IMR-90 (cell line): ENCODE measurements around the gene MTUS2. TPM values are rescaled to one million over a fixed set of nuclear protein-coding genes. Genes with fewer than 3 reads are reported as not detected.

Experiments used
- ATAC-seq: fragments of 200-7000 bp; cut with Tn5 transposase; 2 replicates; pipeline ENCODE4 v1.9.1; 2020; ENCODE audit warnings: low read depth, mild to moderate bottlenecking, moderate library complexity
- BruUV-seq: library from RNA; stranded (reverse); fragments of 400-500 nt; replicated peaks from 2 replicates; lab custom pipeline; 2021; lab: Mats Ljungman, UMichigan
- CTCF ChIA-PET: fragments of 300-600 bp; formaldehyde crosslinking; extraction: SDS; loops from one replicate; lab custom pipeline; 2021; ENCODE audit warnings: antibody characterized with exemption; lab: Yijun Ruan, JAX
- POLR2A ChIA-PET: fragments of 300-600 bp; sonication (Branson Sonifier 250); formaldehyde crosslinking; loops from one replicate; lab custom pipeline; 2022; ENCODE audit warnings: antibody characterized with exemption; ENCODE audit not compliant: unreplicated experiment; lab: Charles Lee
- DNase-seq: peaks from one replicate; pipeline ENCODE4 v3.0.0; 2013
- H2AFZ ChIP-seq: replicated peaks from 2 replicates; pipeline ENCODE3; 2013; ENCODE audit warnings: low read length, mild to moderate bottlenecking; ENCODE audit not compliant: poor library complexity
- H2AK5ac ChIP-seq: 2 replicates; pipeline ENCODE4 v1.6.1; 2013; ENCODE audit warnings: low read depth, low read length, inconsistent platforms
- H2AK9ac ChIP-seq: replicated peaks from 2 replicates; pipeline ENCODE3; 2013; ENCODE audit warnings: mild to moderate bottlenecking, low read depth, low read length, moderate library complexity; ENCODE audit not compliant: poor library complexity
- H2BK120ac ChIP-seq: 2 replicates; pipeline ENCODE4 v1.6.1; 2013; ENCODE audit warnings: low read depth, low read length, inconsistent platforms
- H2BK15ac ChIP-seq: 3 replicates; pipeline ENCODE4 v1.6.1; 2013; ENCODE audit warnings: low read depth, low read length, inconsistent platforms
- H2BK20ac ChIP-seq: 2 replicates; pipeline ENCODE4 v1.6.1; 2013; ENCODE audit warnings: low read depth, mild to moderate bottlenecking, inconsistent platforms, low read length, moderate library complexity
- H2BK5ac ChIP-seq: 2 replicates; pipeline ENCODE4 v1.6.1; 2013; ENCODE audit warnings: mild to moderate bottlenecking, low read depth, low read length, inconsistent platforms; ENCODE audit not compliant: poor library complexity, severe bottlenecking
- H3K14ac ChIP-seq: replicated peaks from 2 replicates; pipeline ENCODE4 v1.6.1; 2013; ENCODE audit warnings: low read depth, low read length, inconsistent platforms
- H3K18ac ChIP-seq: 2 replicates; pipeline ENCODE4 v1.6.1; 2013; ENCODE audit warnings: low read depth, low read length, control low read depth
- H3K23ac ChIP-seq: 2 replicates; pipeline ENCODE4 v1.6.1; 2013; ENCODE audit warnings: low read depth, low read length, inconsistent platforms
- H3K27ac ChIP-seq: 2 replicates; pipeline ENCODE4 v1.5.1; 2013; ENCODE audit warnings: mild to moderate bottlenecking, control low read depth, low read length; ENCODE audit not compliant: insufficient read depth
- H3K27me3 ChIP-seq: 2 replicates; pipeline ENCODE4 v1.6.1; 2013; ENCODE audit warnings: low read length; ENCODE audit not compliant: control insufficient read depth, insufficient read depth
- H3K36me3 ChIP-seq: 2 replicates; pipeline ENCODE4 v1.6.1; 2013; ENCODE audit warnings: low read length, mixed read lengths; ENCODE audit not compliant: control insufficient read depth, insufficient read depth
- H3K4ac ChIP-seq: 2 replicates; pipeline ENCODE4 v1.6.1; 2013; ENCODE audit warnings: low read depth, low read length, inconsistent platforms
- H3K4me1 ChIP-seq: 2 replicates; pipeline ENCODE4 v1.6.1; 2013; ENCODE audit warnings: low read length, mixed read lengths; ENCODE audit not compliant: control insufficient read depth, insufficient read depth
- H3K4me2 ChIP-seq: 2 replicates; pipeline ENCODE4 v1.6.1; 2013; ENCODE audit warnings: low read depth, mild to moderate bottlenecking, control low read depth, low read length, moderate library complexity
- H3K4me3 ChIP-seq: 2 replicates; pipeline ENCODE4 v1.5.1; 2013; ENCODE audit warnings: low read depth, mild to moderate bottlenecking, control low read depth, low read length, moderate library complexity; ENCODE audit not compliant: insufficient read depth
- H3K56ac ChIP-seq: 2 replicates; pipeline ENCODE4 v1.6.1; 2013; ENCODE audit warnings: low read length, inconsistent platforms; ENCODE audit not compliant: insufficient read depth; ENCODE audit errors: extremely low read depth
- H3K79me1 ChIP-seq, 2 experiments: 2 replicates each; pipeline ENCODE4 v1.6.1; 2013; ENCODE audit warnings: low read length in 2 of 2, inconsistent platforms in 1 of 2, low read depth in 1 of 2
- H3K9ac ChIP-seq: 2 replicates; pipeline ENCODE4 v1.6.1; 2013; ENCODE audit warnings: low read depth, low read length, control low read depth
- H3K9me1 ChIP-seq: 2 replicates; pipeline ENCODE4 v1.6.1; 2013; ENCODE audit warnings: low read length, inconsistent platforms; ENCODE audit not compliant: insufficient read depth
- H3K9me3 ChIP-seq: 2 replicates; pipeline ENCODE4 v1.6.1; 2013; ENCODE audit warnings: low read length; ENCODE audit not compliant: control insufficient read depth, insufficient read depth
- H4K20me1 ChIP-seq: 2 replicates; pipeline ENCODE4 v1.6.1; 2013; ENCODE audit warnings: low read length, inconsistent platforms; ENCODE audit not compliant: insufficient read depth
- H4K5ac ChIP-seq: 2 replicates; pipeline ENCODE4 v1.6.1; 2013; ENCODE audit warnings: mild to moderate bottlenecking, low read depth, low read length, control low read depth
- H4K8ac ChIP-seq, 2 experiments: 2 replicates each; pipeline ENCODE4 v1.6.1; 2013; ENCODE audit warnings: low read depth in 2 of 2, low read length in 2 of 2, control low read depth in 1 of 2, inconsistent platforms in 1 of 2
- H4K91ac ChIP-seq: 2 replicates; pipeline ENCODE4 v1.6.1; 2013; ENCODE audit warnings: low read depth, low read length, inconsistent platforms; ENCODE audit not compliant: insufficient read depth
- BHLHE40 ChIP-seq: fragments of 150-350 bp; IDR thresholded peaks from 2 replicates; pipeline ENCODE4 v1.6.1; 2016; ENCODE audit warnings: mild to moderate bottlenecking, low read depth, low read length
- CTCF ChIP-seq: conservative IDR thresholded peaks from 2 replicates; pipeline ENCODE4 v1.5.1; 2012; ENCODE audit warnings: mild to moderate bottlenecking, low read depth, low read length, improper control_type of control experiment
- ELK1 ChIP-seq: fragments of 150-350 bp; IDR thresholded peaks from 2 replicates; pipeline ENCODE4 v1.6.1; 2016; ENCODE audit warnings: low read depth, mild to moderate bottlenecking, low read length, moderate library complexity, borderline replicate concordance
- FOS ChIP-seq: fragments of 150-350 bp; IDR thresholded peaks from 2 replicates; pipeline ENCODE4 v1.6.1; 2016; ENCODE audit warnings: low read depth, low read length
- MAZ ChIP-seq: IDR thresholded peaks from 2 replicates; pipeline ENCODE4 v1.6.1; 2012; ENCODE audit warnings: low read depth, mild to moderate bottlenecking, low read length, improper control_type of control experiment, moderate library complexity, borderline replicate concordance
- RCOR1 ChIP-seq: IDR thresholded peaks from 2 replicates; pipeline ENCODE4 v1.6.1; 2012; ENCODE audit warnings: mild to moderate bottlenecking, low read length, improper control_type of control experiment; ENCODE audit not compliant: insufficient replicate concordance
- RFX5 ChIP-seq: IDR thresholded peaks from 2 replicates; pipeline ENCODE4 v1.8.0; 2012; ENCODE audit warnings: low read depth, mild to moderate bottlenecking, low read length, moderate library complexity
- WGBS, 2 experiments: methylation state at CpG; one replicate each; pipeline versions ENCODE4 v1.1.5 to v1.1.7; 2013; ENCODE audit warnings: missing lambda C conversion rate in 2 of 2; ENCODE audit not compliant: insufficient read length in 1 of 2; ENCODE audit errors: extremely low coverage in 2 of 2; 5-methylcytosine and 5-hydroxymethylcytosine counted together
- dilution Hi-C: fragments of 300-500 bp; cut with HindIII; formaldehyde crosslinking; loops from one replicate; pipeline ENCODE4 v1.14.3; 2018; ENCODE audit warnings: low sequenced_read_pairs; ENCODE audit not compliant: unreplicated experiment
- in situ Hi-C: fragments of 300-500 bp; cut with MboI; formaldehyde crosslinking; loops from 3 replicates; pipeline ENCODE4 v1.14.3; 2019; ENCODE audit warnings: low sequenced_read_pairs, inconsistent platforms, mixed read lengths
- intact Hi-C: fragments of 100-400 bp; cut with micrococcal nuclease; formaldehyde crosslinking; loops from 2 replicates; pipeline ENCODE4 v1.10.0; 2022
- polyA plus RNA-seq, 3 experiments: library from polyadenylated mRNA; depleted of rRNA; stranded (reverse); fragments of >200 nt; gene quantifications; 2 replicates each; pipeline ENCODE4 v1.2.3, GENCODE V29; 2012; ENCODE audit warnings: low replicate concordance in 1 of 3
- total RNA-seq: library from RNA; depleted of rRNA; stranded (reverse); fragments of >200 nt; gene quantifications from 2 replicates; pipeline ENCODE4 v1.2.3, GENCODE V29; 2012

Gene MTUS2
- total and polyA plus RNA-seq, 2 of the 4 experiments (the other 2 are of a cell fraction): under 0.01 to 0.02 TPM

GRCh38 chr13:29339386-29340272 lies 519.5 kb downstream of the MTUS2 start:
- Histone ChIP-seq H3K27ac (no peak overlapping the region), H2AFZ (no peak overlapping the region), H3K27me3 (no peaks in the 10 kb centered on the region), H4K5ac (no peak overlapping the region), H3K56ac (no peak overlapping the region), H3K4me3 (no peak overlapping the region), H2BK20ac (no peak overlapping the region), H3K18ac (no peak overlapping the region), H4K8ac (no peak overlapping the region), H3K79me1 (no peaks in the 10 kb centered on the region), H2AK9ac (no peak overlapping the region), H2BK5ac (no peak overlapping the region), H4K20me1 (no peaks in the 10 kb centered on the region), H3K4ac (no peak overlapping the region), H3K23ac (no peak overlapping the region), H2BK15ac (no peak overlapping the region), H3K9me3 (peaks cover 12% of the 10 kb centered on the region; the same call in 1 of the 2 replicates), H3K4me2 (no peak overlapping the region), H3K9me1 (no peaks in the 10 kb centered on the region), H3K4me1 (no peaks in the 10 kb centered on the region), H3K14ac (no peak overlapping the region), H3K9ac (no peak overlapping the region), H4K91ac (no peak overlapping the region), H2BK120ac (no peak overlapping the region), H2AK5ac (no peak overlapping the region), H3K36me3 (no peaks in the 10 kb centered on the region)
- ATAC-seq (no peak), DNase-seq (no peak)
- TF ChIP-seq ELK1: no peak
- no peak for TF ChIP-seq FOS
- TF ChIP-seq BHLHE40: no peak
- no peak for TF ChIP-seq RFX5
- TF ChIP-seq CTCF: no peak
- TF ChIP-seq RCOR1: no peak
- no peak for TF ChIP-seq MAZ
- no TSS peak for BruUV-seq
- WGBS, 2 experiments: 90% methylated on average over 21 of the region's 44 CpGs; no CpG with 5 or more reads in 1 of the 2 experiments
- in situ Hi-C loops (no loop called here), dilution Hi-C loops (no loop called here), intact Hi-C loops (no loop called here)
- POLR2A ChIA-PET: no interaction called here
- CTCF ChIA-PET: no interaction called here
